ENCODE data around the gene PLEKHD1. TPM values are rescaled to one million over a fixed set of nuclear protein-coding genes. Genes with fewer than 3 reads are reported as not detected.

Gene PLEKHD1
- total RNA-seq, 1 donor from 2014 or later, result 0.14 TPM

DNA sequence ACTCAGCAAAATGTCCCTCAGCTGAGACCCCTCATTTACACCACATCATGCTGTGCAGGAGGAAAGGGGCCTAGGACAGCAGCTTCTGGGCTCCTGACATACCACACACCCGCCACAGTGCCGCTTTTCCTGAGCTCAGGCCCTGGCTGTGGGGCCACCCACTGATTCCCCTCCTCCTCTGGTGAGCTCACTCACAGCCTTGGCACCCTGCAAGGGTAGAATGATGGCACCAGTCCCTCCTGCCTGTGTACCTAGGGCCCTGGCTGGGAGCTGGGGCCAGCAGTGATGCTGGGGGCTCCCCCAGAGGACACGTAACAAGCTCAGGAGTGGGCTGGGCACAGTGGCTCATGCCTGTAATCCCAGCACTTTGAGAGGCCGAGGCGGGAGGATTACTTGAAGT is 44.4 kb downstream of the PLEKHD1 start:
- Mint-ChIP-seq H3K36me3 (ENCODE audit: low read depth) (no peaks in the 10 kb centered on the region), H3K27ac (ENCODE audit: unreplicated experiment) (no peak overlapping the region), H3K9me3 (no peaks in the 10 kb centered on the region), H3K27me3 (ENCODE audit: low read depth) (peaks cover 19% of the 10 kb centered on the region), H3K4me1 (no peaks in the 10 kb centered on the region), H3K4me3 (no peak overlapping the region)
- no peak for DNase-seq (ENCODE audit: low read depth, low spot score)
- TF ChIP-seq, protein P1, sequence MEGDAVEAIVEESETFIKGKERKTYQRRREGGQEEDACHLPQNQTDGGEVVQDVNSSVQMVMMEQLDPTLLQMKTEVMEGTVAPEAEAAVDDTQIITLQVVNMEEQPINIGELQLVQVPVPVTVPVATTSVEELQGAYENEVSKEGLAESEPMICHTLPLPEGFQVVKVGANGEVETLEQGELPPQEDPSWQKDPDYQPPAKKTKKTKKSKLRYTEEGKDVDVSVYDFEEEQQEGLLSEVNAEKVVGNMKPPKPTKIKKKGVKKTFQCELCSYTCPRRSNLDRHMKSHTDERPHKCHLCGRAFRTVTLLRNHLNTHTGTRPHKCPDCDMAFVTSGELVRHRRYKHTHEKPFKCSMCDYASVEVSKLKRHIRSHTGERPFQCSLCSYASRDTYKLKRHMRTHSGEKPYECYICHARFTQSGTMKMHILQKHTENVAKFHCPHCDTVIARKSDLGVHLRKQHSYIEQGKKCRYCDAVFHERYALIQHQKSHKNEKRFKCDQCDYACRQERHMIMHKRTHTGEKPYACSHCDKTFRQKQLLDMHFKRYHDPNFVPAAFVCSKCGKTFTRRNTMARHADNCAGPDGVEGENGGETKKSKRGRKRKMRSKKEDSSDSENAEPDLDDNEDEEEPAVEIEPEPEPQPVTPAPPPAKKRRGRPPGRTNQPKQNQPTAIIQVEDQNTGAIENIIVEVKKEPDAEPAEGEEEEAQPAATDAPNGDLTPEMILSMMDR (conservative IDR thresholded peaks at IDR 0.05), result no peak

DNA sequence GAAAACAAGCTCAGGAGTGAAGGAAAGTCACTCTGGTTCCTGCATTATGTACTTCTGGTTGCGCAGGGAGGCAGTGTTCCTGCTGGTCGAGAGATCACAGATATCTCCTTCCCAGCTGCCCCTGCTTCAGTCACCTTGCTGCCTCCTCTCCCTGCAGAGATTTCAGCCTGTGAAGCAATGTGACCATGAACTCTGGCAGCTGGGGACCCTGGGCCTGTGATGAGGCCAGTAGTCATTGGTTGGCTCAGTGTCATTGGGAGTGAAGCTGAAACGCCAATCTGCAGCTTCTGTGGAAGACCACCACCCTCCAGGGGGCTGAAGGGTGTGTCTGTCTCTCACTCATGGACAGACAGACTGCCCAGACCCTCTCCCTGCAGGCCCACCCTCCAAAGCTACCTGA is 45.0 kb downstream of the PLEKHD1 start:
- no peaks in the 10 kb centered on the region for H3K36me3 Mint-ChIP-seq (ENCODE audit: low read depth)
- DNase-seq (ENCODE audit: low read depth, low spot score), result no peak
- H3K27me3 Mint-ChIP-seq (ENCODE audit: low read depth), result peaks cover 19% of the 10 kb centered on the region
- no peak overlapping the region for H3K4me3 Mint-ChIP-seq
- H3K27ac Mint-ChIP-seq (ENCODE audit: unreplicated experiment), result no peak overlapping the region
- TF ChIP-seq, protein P1 (conservative IDR thresholded peaks at IDR 0.05), result no peak
- H3K4me1 Mint-ChIP-seq, result no peaks in the 10 kb centered on the region
- H3K9me3 Mint-ChIP-seq, result no peaks in the 10 kb centered on the region

DNA sequence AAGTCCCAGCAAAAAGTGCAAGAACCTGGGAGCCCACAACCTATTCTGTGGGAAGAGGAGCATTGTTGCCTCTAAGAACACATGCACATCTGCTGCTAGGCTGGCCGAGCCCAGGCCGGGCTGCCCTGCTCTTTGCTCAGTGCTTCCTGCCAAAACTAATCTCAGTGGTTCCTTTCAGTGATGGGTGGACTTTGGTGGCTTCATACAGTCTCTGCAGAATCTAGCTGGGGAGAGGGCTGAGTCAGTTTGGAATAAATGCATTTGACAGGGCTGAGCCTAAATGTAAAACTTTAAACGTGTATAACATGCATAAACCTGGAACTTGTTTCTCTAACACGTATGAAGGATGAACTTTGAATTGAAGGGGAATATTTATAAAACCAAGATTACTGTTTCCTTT is 45.6 kb downstream of the PLEKHD1 start:
- Mint-ChIP-seq H3K4me3 (no peak overlapping the region), H3K27ac (ENCODE audit: unreplicated experiment) (no peak overlapping the region), H3K9me3 (no peaks in the 10 kb centered on the region), H3K36me3 (ENCODE audit: low read depth) (no peaks in the 10 kb centered on the region), H3K4me1 (no peaks in the 10 kb centered on the region), H3K27me3 (ENCODE audit: low read depth) (peaks cover 22% of the 10 kb centered on the region)
- TF ChIP-seq, protein P1 (conservative IDR thresholded peaks at IDR 0.05), result no peak
- DNase-seq (ENCODE audit: low read depth, low spot score), result no peak

DNA sequence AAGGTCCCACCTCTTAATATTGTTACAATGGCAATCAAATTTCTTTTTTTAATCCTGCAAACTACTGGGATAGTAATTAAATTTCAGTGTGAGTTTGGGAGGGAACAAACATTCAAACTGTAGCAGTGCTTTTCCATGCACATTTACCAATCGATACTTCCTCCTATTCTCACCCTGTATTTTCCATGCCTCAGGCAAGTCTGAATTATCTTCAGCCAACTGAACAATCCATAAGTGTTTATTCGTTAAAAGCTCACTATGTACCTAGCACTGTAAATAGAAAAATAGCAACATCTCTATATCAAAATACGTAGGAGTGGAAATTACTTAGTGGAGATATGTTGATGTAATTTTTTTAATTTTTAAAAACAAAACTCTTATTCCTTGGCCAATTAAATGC is 46.6 kb downstream of the PLEKHD1 start:
- no peaks in the 10 kb centered on the region for H3K36me3 Mint-ChIP-seq (ENCODE audit: low read depth)
- peaks cover 4% of the 10 kb centered on the region for H3K4me1 Mint-ChIP-seq
- H3K9me3 Mint-ChIP-seq, result no peaks in the 10 kb centered on the region
- H3K27me3 Mint-ChIP-seq (ENCODE audit: low read depth), result peaks cover 21% of the 10 kb centered on the region
- TF ChIP-seq, protein P1 (conservative IDR thresholded peaks at IDR 0.05), result no peak
- H3K27ac Mint-ChIP-seq (ENCODE audit: unreplicated experiment), result no peak overlapping the region
- no peak for DNase-seq (ENCODE audit: low read depth, low spot score)
- no peak overlapping the region for H3K4me3 Mint-ChIP-seq

DNA sequence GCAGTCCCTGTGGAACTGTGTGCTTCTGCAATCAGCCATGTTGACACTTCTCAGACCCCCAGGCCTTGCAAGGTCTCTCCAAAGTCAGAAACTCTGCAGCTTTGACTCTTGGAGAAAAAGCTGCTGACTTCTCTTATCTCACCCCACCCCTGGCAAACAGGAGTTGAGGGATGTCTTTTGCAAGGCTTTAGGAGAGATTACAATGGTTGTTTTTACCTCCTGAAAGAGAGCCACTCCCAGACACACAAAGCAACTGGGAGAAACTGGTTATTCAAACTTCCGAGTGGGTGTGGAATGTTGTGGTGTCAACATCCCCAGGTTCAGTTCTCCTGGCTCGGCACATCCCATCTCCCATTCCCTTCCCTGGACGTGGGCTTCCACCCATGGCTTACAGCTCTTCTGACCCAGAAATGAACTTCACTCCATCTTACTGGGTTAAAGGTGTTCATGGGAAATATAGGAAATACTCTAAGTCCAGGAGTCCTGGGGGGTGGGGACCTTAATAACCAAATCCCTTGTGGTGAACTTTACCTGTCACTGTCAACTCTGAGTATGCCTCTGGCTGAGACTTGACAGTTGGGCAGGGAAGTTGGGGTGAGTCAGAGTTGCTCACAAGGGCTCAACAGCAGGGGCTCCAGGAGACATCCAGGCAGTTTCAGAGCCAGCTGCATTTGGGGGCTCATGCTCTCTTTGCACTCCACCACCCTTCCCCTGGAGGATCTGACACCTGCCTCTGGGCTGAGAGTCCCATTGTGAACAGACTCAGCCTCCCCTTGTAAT is 48.2 kb downstream of the PLEKHD1 start:
- no peak for DNase-seq (ENCODE audit: low read depth, low spot score)
- H3K36me3 Mint-ChIP-seq (ENCODE audit: low read depth), result no peaks in the 10 kb centered on the region
- TF ChIP-seq, protein P1 (conservative IDR thresholded peaks at IDR 0.05), result no peak
- peaks cover 4% of the 10 kb centered on the region for H3K4me1 Mint-ChIP-seq
- peaks cover 21% of the 10 kb centered on the region for H3K27me3 Mint-ChIP-seq (ENCODE audit: low read depth)
- no peak overlapping the region for H3K27ac Mint-ChIP-seq (ENCODE audit: unreplicated experiment)
- H3K4me3 Mint-ChIP-seq, result no peak overlapping the region
- no peaks in the 10 kb centered on the region for H3K9me3 Mint-ChIP-seq
